Duodenal mucosa (tissue), 2 donors: ENCODE results near the gene HSPB6.
A peak's percentile ranks its signal among the peaks of the same experiment; 100 is the strongest.

Experiments
- H3K27ac ChIP-seq: one replicate; pipeline ENCODE4 v1.7.0; 2013; ENCODE audit warnings: low read depth, low read length
- H3K27me3 ChIP-seq, 2 donors: one replicate each; pipeline ENCODE4 v1.7.0; 2013; ENCODE audit warnings: low read length in 2 of 2, control low read depth in 1 of 2; ENCODE audit not compliant: insufficient read depth in 2 of 2, control insufficient read depth in 1 of 2
- H3K36me3 ChIP-seq, 2 donors: one replicate each; pipeline ENCODE4 v1.7.0; 2013; ENCODE audit warnings: low read length in 2 of 2, control low read depth in 1 of 2; ENCODE audit not compliant: insufficient read depth in 2 of 2, control insufficient read depth in 1 of 2
- H3K4me1 ChIP-seq, 2 donors: one replicate each; pipeline ENCODE4 v1.7.0; 2013; ENCODE audit warnings: low read length in 2 of 2, control low read depth in 1 of 2; ENCODE audit not compliant: insufficient read depth in 2 of 2, control insufficient read depth in 1 of 2
- H3K4me3 ChIP-seq, 2 donors: one replicate each; pipeline ENCODE4 v1.7.0; 2013; ENCODE audit warnings: low read length in 2 of 2, low read depth in 1 of 2
- H3K9ac ChIP-seq, 2 donors: one replicate each; pipeline ENCODE4 v1.7.0; 2013; ENCODE audit warnings: low read length in 2 of 2, low read depth in 1 of 2
- H3K9me3 ChIP-seq, 2 donors: one replicate each; pipeline ENCODE4 v1.7.0; 2013; ENCODE audit warnings: low read length in 2 of 2, control low read depth in 1 of 2; ENCODE audit not compliant: control insufficient read depth in 1 of 2

HSPB6 gene

DNA sequence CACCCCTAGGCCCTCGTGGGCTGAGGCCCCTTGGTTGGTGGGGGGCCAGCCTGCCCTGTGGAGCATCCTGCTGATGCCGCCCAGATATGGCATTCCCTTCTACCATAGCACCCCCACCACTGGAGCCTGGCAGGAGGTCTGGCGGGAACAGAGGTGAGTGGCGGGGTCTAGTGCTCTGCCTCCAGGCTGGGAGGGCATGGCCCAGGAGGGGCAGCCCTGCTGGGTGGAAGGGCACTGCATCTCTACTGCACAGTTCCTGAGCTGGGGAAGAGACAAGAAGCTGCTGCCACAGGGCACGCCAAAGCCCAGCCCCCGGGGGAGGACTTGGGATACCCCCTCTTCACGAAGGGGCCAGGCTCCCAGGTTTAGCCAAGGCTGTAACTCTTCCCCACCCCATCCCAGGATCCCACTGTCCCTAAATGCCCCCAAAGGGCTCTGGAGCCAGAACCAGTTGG is 41.4 kb downstream of the HSPB6 start:
- H3K4me3 ChIP-seq, result peak overlapping the region in 1 of 2 donors; percentile 89
- H3K27me3 ChIP-seq, result peaks cover 0 to 10% of the 10 kb centered on the region in 2 donors
- H3K9ac ChIP-seq, result peak overlapping the region in 1 of 2 donors; percentile 83
- H3K36me3 ChIP-seq, result peaks cover 0 to 4% of the 10 kb centered on the region in 2 donors
- no peak overlapping the region for H3K27ac ChIP-seq
- no peaks in the 10 kb centered on the region for H3K9me3 ChIP-seq
- peaks cover 27 to 30% of the 10 kb centered on the region in 2 donors for H3K4me1 ChIP-seq

- Histone ChIP-seq H3K27ac (no peak overlapping the region), H3K27me3 (peaks cover 0 to 10% of the 10 kb centered on the region in 2 donors), H3K4me3 (no peak overlapping the region), H3K4me1 (peaks cover 27 to 30% of the 10 kb centered on the region in 2 donors), H3K9ac (peak overlapping the region in 1 of 2 donors; percentile 83), H3K9me3 (no peaks in the 10 kb centered on the region), H3K36me3 (no peaks in the 10 kb centered on the region)
Measured at GRCh38 chr19:35714601-35715354, 42.1 kb downstream of the HSPB6 start.

- Histone ChIP-seq H3K36me3 (no peaks in the 10 kb centered on the region), H3K9ac (no peak overlapping the region), H3K4me1 (peaks cover 20 to 23% of the 10 kb centered on the region in 2 donors), H3K27me3 (peaks cover 0 to 10% of the 10 kb centered on the region in 2 donors), H3K27ac (no peak overlapping the region), H3K4me3 (peak overlapping the region in 1 of 2 donors; percentile 2), H3K9me3 (no peaks in the 10 kb centered on the region)
Measured at GRCh38 chr19:35713904-35714495, 42.8 kb downstream of the HSPB6 start.

- H3K4me1 ChIP-seq, result peaks cover 17 to 18% of the 10 kb centered on the region in 2 donors
- H3K36me3 ChIP-seq, result no peaks in the 10 kb centered on the region
- no peak overlapping the region for H3K9ac ChIP-seq
- H3K4me3 ChIP-seq, result no peak overlapping the region
- H3K27ac ChIP-seq, result no peak overlapping the region
- H3K9me3 ChIP-seq, result no peaks in the 10 kb centered on the region
- H3K27me3 ChIP-seq, result peaks cover 0 to 10% of the 10 kb centered on the region in 2 donors
Measured at GRCh38 chr19:35713506-35713850, 43.4 kb downstream of the HSPB6 start.

DNA sequence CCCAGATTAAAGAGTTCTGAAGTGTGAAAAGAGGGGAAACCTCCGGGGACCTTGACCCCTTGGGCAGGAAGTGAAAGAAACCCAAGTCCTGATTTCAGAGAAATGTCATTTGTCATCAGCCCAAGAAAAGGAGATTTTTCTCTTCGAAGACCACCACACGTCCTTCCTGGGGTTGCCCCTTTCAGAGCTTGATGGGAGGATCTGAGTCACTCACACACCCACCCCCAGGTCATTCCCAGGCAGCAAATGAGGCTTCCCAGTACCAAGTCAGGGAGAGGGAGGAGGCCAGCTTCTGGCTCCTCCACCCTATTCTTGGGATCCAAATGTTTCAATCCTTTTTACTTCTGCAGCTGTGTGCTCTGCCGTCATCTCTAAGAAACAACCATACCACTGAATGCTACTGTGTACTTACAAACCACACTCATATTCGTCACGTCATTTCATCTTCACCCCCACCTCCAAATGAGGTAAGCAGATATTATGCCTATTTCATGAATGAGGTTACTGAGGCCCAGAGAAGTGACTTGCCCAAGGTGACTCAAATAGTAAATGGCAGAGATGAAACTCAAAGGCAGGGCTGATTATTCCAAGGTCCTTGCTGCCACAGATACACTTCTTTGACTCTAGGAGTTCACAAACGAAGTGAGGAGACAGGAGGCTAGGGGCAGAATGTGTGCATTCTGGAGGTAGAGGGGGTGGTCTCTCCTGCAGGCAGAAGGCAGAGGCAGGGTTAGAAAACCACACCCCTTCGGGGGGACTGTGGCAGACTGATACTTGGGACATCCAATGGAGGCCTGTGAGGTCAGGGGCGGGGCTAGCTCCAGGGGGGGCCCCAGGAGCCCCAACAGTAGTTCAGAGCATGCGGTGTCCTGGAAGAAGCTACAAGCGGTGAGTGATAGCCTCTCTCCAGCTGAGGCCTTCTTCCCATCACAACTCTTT is 44.0 kb downstream of the HSPB6 start:
- H3K9me3 ChIP-seq, result no peaks in the 10 kb centered on the region
- H3K4me1 ChIP-seq, result peaks cover 17% of the 10 kb centered on the region in 2 donors
- H3K4me3 ChIP-seq, result no peak overlapping the region
- H3K27me3 ChIP-seq, result peaks cover 0 to 12% of the 10 kb centered on the region in 2 donors
- no peak overlapping the region for H3K27ac ChIP-seq
- H3K36me3 ChIP-seq, result no peaks in the 10 kb centered on the region
- H3K9ac ChIP-seq, result no peak overlapping the region

DNA sequence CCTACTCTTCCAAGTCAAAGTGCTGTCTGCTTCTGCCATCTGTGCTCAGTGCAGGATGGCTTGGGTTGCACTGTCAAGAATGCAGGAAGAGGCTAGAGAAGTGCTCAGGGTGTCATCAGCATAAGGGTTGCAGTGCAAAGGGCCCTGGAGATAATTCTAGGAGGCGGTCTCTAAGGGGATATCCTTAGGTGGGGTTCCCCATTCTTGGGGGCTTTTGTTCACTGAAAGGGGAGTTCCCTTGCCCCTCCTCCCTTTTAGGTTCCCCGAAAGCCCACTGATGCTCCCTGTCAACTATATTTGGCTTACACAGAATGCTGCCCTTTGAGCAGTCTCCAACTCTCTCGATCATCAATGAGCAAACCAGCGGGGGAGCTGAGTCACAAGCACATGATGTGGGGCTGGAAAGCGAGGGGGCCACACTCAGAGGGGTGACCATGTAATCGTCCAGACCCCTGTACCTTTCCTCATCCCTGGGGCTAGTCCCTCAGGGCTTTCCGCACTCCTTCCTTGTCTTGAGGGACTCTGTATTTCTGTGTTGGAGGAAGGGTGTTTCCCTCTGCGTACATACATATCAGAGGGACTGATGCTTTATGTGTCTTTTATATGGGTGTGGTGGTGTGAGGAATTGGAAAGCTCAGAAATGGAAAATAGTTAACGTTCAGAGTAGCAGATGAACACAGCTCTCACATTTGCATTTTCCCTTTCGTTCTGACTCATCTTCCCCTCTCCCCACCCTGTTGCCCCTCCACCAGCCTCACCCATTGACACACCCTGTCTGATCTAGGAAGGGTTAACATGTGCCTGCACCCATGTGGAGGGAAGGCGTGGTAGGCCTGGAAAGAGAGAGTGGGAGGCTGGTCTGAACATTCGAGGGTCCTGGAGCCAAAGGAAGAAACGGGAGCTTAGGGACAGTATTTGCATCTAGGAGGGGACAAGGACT is 45.8 kb downstream of the HSPB6 start:
- H3K9me3 ChIP-seq, result no peaks in the 10 kb centered on the region
- no peaks in the 10 kb centered on the region for H3K36me3 ChIP-seq
- no peak overlapping the region for H3K9ac ChIP-seq
- H3K4me1 ChIP-seq, result peaks cover 11 to 14% of the 10 kb centered on the region in 2 donors
- peaks cover 0 to 12% of the 10 kb centered on the region in 2 donors for H3K27me3 ChIP-seq
- H3K27ac ChIP-seq, result no peak overlapping the region
- no peak overlapping the region for H3K4me3 ChIP-seq

GRCh38 chr19:35708391-35708790 is 48.4 kb downstream of the HSPB6 start:
- Histone ChIP-seq H3K9ac (no peak overlapping the region), H3K36me3 (no peaks in the 10 kb centered on the region), H3K27ac (no peak overlapping the region), H3K27me3 (peaks cover 0 to 9% of the 10 kb centered on the region in 2 donors), H3K4me1 (peaks cover 0 to 5% of the 10 kb centered on the region in 2 donors), H3K4me3 (no peak overlapping the region), H3K9me3 (no peaks in the 10 kb centered on the region)
